Neural progenitor cell (in vitro differentiated cells): ENCODE results near the gene KRTAP5-5. TPM values are rescaled to one million over a fixed set of nuclear protein-coding genes. Genes with fewer than 3 reads are reported as not detected.
A peak's percentile ranks its signal among the peaks of the same experiment; 100 is the strongest.

Experiments used
- DNase-seq: peaks from one replicate; pipeline ENCODE4 v3.0.0-alpha.2; 2016; ENCODE audit warnings: low spot score
- H2AFZ ChIP-seq: fragments of 200-600 bp; sonication (generic); replicated peaks from 2 replicates; pipeline ENCODE4 v1.6.1; 2016; ENCODE audit warnings: antibody characterized with exemption
- H3F3A ChIP-seq: fragments of 200-600 bp; sonication (generic); 2 replicates; pipeline ENCODE4 v1.6.1; 2016; ENCODE audit warnings: antibody characterized with exemption, low read depth
- H3K27ac ChIP-seq: fragments of 200-600 bp; sonication (generic); 2 replicates; pipeline ENCODE4 v1.5.1; 2016; ENCODE audit warnings: mild to moderate bottlenecking
- H3K27me3 ChIP-seq: fragments of 200-600 bp; sonication (generic); 2 replicates; pipeline ENCODE4 v1.6.1; 2016; ENCODE audit warnings: mild to moderate bottlenecking, moderate library complexity
- H3K36me3 ChIP-seq: fragments of 200-600 bp; sonication (generic); 2 replicates; pipeline ENCODE4 v1.5.1; 2016
- H3K4me1 ChIP-seq: fragments of 200-600 bp; sonication (generic); 2 replicates; pipeline ENCODE4 v1.6.1; 2016; ENCODE audit warnings: mixed run types
- H3K4me2 ChIP-seq: fragments of 200-600 bp; sonication (generic); 2 replicates; pipeline ENCODE4 v1.6.1; 2016
- H3K4me3 ChIP-seq: fragments of 200-600 bp; sonication (generic); 2 replicates; pipeline ENCODE4 v1.5.1; 2016
- H3K79me2 ChIP-seq: fragments of 200-600 bp; sonication (generic); 2 replicates; pipeline ENCODE4 v1.6.1; 2016; ENCODE audit warnings: low read depth
- H3K9ac ChIP-seq: fragments of 200-600 bp; sonication (generic); 2 replicates; pipeline ENCODE4 v1.6.1; 2016
- H3K9me3 ChIP-seq: fragments of 200-600 bp; sonication (generic); 2 replicates; pipeline ENCODE4 v1.5.1; 2016; ENCODE audit warnings: low read depth
- H4K20me1 ChIP-seq: fragments of 200-600 bp; sonication (generic); 2 replicates; pipeline ENCODE4 v1.6.1; 2016; ENCODE audit warnings: low read depth
- H3K27ac Mint-ChIP-seq: 3 replicates; pipeline ENCODE4 v1.8.0; 2021; ENCODE audit warnings: mixed read lengths
- H3K27me3 Mint-ChIP-seq: 2 replicates; pipeline ENCODE4 v1.8.0; 2022; ENCODE audit warnings: low read depth, mild to moderate bottlenecking, inconsistent platforms, moderate library complexity, mixed read lengths; ENCODE audit not compliant: insufficient read depth
- H3K36me3 Mint-ChIP-seq: 3 replicates; pipeline ENCODE4 v1.8.0; 2021; ENCODE audit warnings: mixed read lengths
- H3K4me1 Mint-ChIP-seq: 3 replicates; pipeline ENCODE4 v1.8.0; 2021; ENCODE audit warnings: mixed read lengths
- H3K4me3 Mint-ChIP-seq: 3 replicates; pipeline ENCODE4 v1.8.0; 2021; ENCODE audit warnings: mild to moderate bottlenecking, moderate library complexity, mixed read lengths
- H3K9me3 Mint-ChIP-seq: 3 replicates; pipeline ENCODE4 v1.8.0; 2020; ENCODE audit warnings: mixed read lengths
- EZH2 ChIP-seq: fragments of 200-600 bp; sonication (generic); IDR thresholded peaks from 2 replicates; pipeline ENCODE4 v1.6.1; 2017; ENCODE audit warnings: antibody characterized with exemption, mild to moderate bottlenecking, moderate library complexity
- EZH2phosphoT487 ChIP-seq: fragments of 200-600 bp; sonication (generic); IDR thresholded peaks from 2 replicates; pipeline ENCODE4 v1.6.1; 2017; ENCODE audit warnings: antibody characterized with exemption
- total RNA-seq: library from RNA; depleted of rRNA; stranded (reverse); fragments of >200 nt; gene quantifications from 2 replicates; pipeline ENCODE4 v1.2.3, GENCODE V29; 2015; ENCODE audit warnings: low replicate concordance
- TF ChIP-seq, protein P1 (sequence below): fragments of 200-600 bp; sonication (generic); IDR thresholded peaks from 2 replicates; pipeline ENCODE4 v1.5.1; 2017; ENCODE audit warnings: antibody characterized with exemption, mild to moderate bottlenecking

The KRTAP5-5 gene
- total RNA-seq, 1 donor from 2014 or later: not detected

DNA sequence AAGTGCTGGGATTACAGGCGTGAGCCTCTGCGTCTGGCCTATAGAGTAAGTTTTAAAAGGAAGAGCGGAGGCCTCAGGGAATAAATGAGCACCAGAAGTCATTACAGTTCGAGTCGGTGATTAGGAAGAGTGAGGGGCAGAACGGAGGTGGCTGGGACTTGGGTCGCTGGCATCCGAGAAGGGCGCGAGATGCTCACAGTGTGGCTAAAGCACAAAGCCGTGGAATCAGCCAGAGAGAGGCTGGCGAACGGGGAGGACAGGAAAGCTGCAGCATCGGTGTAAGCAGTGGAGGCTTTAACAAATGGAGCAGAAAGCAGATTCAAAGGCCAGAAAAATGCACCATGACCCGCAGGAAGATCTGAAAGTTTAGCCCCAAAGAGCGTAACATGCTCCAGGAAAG, 5.0 kb upstream of the KRTAP5-5 start:
- Histone ChIP-seq H3K4me2 (no peak overlapping the region), H3K36me3 (no peaks in the 10 kb centered on the region), H3K27me3 (peaks cover 19% of the 10 kb centered on the region), H3K4me3 (no peak overlapping the region), H3K79me2 (no peaks in the 10 kb centered on the region), H4K20me1 (no peaks in the 10 kb centered on the region), H3F3A (no peaks in the 10 kb centered on the region), H3K4me1 (no peaks in the 10 kb centered on the region), H3K27ac (no peak overlapping the region), H2AFZ (no peak overlapping the region), H3K9me3 (no peaks in the 10 kb centered on the region), H3K9ac (no peak overlapping the region)
- Mint-ChIP-seq H3K36me3 (no peaks in the 10 kb centered on the region), H3K4me3 (no peak overlapping the region), H3K9me3 (no peaks in the 10 kb centered on the region), H3K27ac (no peak overlapping the region), H3K27me3 (peaks cover 12% of the 10 kb centered on the region), H3K4me1 (peaks cover 6% of the 10 kb centered on the region)
- TF ChIP-seq EZH2 (no peak), EZH2phosphoT487 (no peak)
- TF ChIP-seq, protein P1, sequence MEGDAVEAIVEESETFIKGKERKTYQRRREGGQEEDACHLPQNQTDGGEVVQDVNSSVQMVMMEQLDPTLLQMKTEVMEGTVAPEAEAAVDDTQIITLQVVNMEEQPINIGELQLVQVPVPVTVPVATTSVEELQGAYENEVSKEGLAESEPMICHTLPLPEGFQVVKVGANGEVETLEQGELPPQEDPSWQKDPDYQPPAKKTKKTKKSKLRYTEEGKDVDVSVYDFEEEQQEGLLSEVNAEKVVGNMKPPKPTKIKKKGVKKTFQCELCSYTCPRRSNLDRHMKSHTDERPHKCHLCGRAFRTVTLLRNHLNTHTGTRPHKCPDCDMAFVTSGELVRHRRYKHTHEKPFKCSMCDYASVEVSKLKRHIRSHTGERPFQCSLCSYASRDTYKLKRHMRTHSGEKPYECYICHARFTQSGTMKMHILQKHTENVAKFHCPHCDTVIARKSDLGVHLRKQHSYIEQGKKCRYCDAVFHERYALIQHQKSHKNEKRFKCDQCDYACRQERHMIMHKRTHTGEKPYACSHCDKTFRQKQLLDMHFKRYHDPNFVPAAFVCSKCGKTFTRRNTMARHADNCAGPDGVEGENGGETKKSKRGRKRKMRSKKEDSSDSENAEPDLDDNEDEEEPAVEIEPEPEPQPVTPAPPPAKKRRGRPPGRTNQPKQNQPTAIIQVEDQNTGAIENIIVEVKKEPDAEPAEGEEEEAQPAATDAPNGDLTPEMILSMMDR: no peak
- no peak for DNase-seq

DNA sequence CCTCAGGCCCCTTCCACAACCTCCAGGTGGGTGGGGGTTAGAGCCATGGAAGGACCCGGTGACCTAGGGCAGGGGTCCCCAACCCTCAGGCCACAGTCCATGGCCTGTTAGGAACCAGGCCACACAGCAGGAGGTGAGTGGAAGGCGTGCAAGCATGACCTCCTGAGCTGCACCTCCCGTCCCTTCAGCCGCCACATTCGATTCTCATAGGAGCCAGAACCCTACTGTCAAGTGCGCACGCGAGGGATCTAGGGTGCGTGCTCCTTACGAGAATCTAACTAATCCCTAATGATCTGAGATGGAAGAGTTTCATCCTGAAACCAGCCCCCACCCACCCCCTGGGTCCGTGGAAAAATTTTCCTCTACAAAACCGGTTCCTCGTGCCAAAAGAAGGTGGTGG, 4.0 kb upstream of the KRTAP5-5 start:
- Mint-ChIP-seq H3K36me3 (no peaks in the 10 kb centered on the region), H3K27ac (no peak overlapping the region), H3K9me3 (no peaks in the 10 kb centered on the region), H3K4me1 (peaks cover 6% of the 10 kb centered on the region), H3K4me3 (no peak overlapping the region), H3K27me3 (peaks cover 12% of the 10 kb centered on the region)
- Histone ChIP-seq H3K79me2 (no peaks in the 10 kb centered on the region), H3K36me3 (no peaks in the 10 kb centered on the region), H2AFZ (no peak overlapping the region), H3K27ac (no peak overlapping the region), H3K9ac (no peak overlapping the region), H3K9me3 (no peaks in the 10 kb centered on the region), H4K20me1 (no peaks in the 10 kb centered on the region), H3F3A (no peaks in the 10 kb centered on the region), H3K27me3 (peaks cover 25% of the 10 kb centered on the region), H3K4me2 (no peak overlapping the region), H3K4me3 (no peak overlapping the region), H3K4me1 (no peaks in the 10 kb centered on the region)
- TF ChIP-seq, protein P1: no peak
- no peak for TF ChIP-seq EZH2phosphoT487
- no peak for TF ChIP-seq EZH2
- no peak for DNase-seq

DNA sequence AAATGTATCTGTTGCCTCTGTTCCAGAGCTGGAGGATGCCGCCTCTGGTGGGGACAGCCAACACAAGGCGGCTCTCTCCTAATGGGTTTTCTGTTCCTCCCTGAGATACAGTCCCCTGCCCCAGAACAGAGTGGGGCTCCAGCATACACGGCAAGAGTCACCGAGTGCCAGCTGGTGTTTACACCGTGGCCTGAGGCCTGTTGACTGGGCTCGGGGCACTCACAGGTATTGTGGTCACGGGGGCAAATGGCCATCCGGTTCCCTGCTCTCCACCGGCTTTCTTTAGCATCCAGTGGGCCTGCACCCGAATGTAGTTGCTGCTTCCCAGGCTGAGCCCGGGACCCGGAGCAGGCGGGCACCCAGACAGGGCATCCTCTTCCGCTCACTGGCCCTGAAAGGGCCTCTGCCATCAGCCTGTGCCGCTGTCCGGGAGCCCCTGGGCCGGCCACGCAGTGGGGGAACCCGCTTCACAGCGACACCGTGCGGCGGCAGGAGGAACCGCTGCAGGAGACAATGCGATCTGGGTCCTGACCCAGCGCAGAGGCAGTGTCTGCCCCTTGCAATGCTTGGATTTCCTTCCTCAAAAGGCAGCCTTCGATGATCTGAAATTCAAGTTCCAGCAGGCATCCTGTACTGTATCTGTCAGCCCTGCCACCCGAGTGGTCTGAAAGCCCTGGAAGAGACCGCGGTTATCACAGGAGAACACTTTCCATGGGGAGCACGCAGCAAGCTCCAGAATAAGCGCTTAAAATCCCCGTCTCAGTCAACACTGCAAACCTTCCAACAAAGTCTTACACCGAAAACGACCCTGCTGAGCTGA, 859 bp upstream of the KRTAP5-5 start:
- Histone ChIP-seq H3K9me3 (no peaks in the 10 kb centered on the region), H4K20me1 (no peaks in the 10 kb centered on the region), H3K27me3 (peaks cover 44% of the 10 kb centered on the region), H3K27ac (no peak overlapping the region), H3K36me3 (no peaks in the 10 kb centered on the region), H3F3A (no peaks in the 10 kb centered on the region), H2AFZ (peak overlapping the region; percentile 88), H3K4me3 (no peak overlapping the region), H3K4me1 (no peaks in the 10 kb centered on the region), H3K9ac (no peak overlapping the region), H3K4me2 (no peak overlapping the region), H3K79me2 (no peaks in the 10 kb centered on the region)
- peak; percentile 79 for DNase-seq
- H3K4me1 Mint-ChIP-seq: peaks cover 10% of the 10 kb centered on the region
- no peaks in the 10 kb centered on the region for H3K36me3 Mint-ChIP-seq
- peaks cover 10% of the 10 kb centered on the region for H3K27me3 Mint-ChIP-seq
- no peak overlapping the region for H3K27ac Mint-ChIP-seq
- no peak overlapping the region for H3K4me3 Mint-ChIP-seq
- TF ChIP-seq EZH2phosphoT487 (no peak), EZH2 (no peak)
- TF ChIP-seq, protein P1: peak; percentile 96
- H3K9me3 Mint-ChIP-seq: no peaks in the 10 kb centered on the region
